ENCODE results near the gene KCNMA1. TPM values are rescaled to one million over a fixed set of nuclear protein-coding genes. Genes with fewer than 3 reads are reported as not detected.

The KCNMA1 gene
- total RNA-seq, 3 donors from 2014 or later, result 45.4 to 312 (median 62.4) TPM

- ATAC-seq, result no peak
- intact Hi-C loops (cut with DNase I, micrococcal nuclease), result no loop called here
Observed at GRCh38 chr10:76880931-76881330, 756.7 kb downstream of the KCNMA1 start.

DNA sequence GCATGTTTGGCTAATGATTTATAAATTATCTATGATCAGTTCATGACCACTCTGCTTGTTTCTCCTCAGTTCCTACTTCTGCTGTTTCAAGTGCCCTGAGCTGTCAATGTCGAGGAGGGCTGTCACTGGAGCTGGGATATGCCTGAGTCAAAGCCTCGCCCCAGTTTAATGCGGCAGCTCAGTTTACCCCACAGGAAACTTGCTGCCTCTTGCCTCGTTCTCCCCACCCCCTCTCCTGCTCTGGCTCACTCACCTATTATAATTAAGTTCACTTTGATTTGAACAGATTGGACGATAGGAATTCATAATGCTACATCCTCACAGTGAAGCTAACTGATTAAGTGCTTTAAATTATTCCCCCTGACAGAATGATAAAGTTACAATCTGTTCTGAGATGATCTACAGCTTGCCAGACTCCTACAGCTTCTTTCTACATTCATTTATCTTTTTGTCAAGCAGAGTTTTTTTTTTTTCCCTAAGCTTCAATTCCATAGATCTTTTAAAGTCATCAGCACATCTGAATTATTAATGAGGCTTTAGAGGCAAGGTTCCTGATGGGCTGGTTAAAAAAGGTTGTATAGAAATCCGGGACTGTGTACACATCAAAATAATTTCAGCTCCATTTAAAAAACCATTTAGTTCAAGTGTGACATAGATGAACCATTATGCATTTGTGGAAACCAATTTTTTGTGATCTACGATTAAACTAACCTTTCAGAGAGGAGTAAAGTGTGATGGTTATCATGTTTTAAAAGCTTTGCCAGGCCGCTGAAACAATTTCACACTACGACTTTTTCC, 758.3 kb downstream of the KCNMA1 start:
- ATAC-seq (no peak), DNase-seq (no peak)
- intact Hi-C loops (cut with DNase I, micrococcal nuclease), result no loop called here
- no peaks in the 10 kb centered on the region for H3K36me3 ChIP-seq (ENCODE audit: low read depth)
- H3K4me1 ChIP-seq (ENCODE audit: low read depth), result no peaks in the 10 kb centered on the region
- no peaks in the 10 kb centered on the region for H3K9me3 ChIP-seq
- TF ChIP-seq, protein P1, sequence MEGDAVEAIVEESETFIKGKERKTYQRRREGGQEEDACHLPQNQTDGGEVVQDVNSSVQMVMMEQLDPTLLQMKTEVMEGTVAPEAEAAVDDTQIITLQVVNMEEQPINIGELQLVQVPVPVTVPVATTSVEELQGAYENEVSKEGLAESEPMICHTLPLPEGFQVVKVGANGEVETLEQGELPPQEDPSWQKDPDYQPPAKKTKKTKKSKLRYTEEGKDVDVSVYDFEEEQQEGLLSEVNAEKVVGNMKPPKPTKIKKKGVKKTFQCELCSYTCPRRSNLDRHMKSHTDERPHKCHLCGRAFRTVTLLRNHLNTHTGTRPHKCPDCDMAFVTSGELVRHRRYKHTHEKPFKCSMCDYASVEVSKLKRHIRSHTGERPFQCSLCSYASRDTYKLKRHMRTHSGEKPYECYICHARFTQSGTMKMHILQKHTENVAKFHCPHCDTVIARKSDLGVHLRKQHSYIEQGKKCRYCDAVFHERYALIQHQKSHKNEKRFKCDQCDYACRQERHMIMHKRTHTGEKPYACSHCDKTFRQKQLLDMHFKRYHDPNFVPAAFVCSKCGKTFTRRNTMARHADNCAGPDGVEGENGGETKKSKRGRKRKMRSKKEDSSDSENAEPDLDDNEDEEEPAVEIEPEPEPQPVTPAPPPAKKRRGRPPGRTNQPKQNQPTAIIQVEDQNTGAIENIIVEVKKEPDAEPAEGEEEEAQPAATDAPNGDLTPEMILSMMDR (IDR thresholded peaks at IDR 0.05), result no peak
- no peak overlapping the region for H3K4me3 ChIP-seq

More at GRCh38 chr10:76880931-76881330, 756.7 kb downstream of the KCNMA1 start:
- no peak for DNase-seq
- Histone ChIP-seq H3K9me3 (no peaks in the 10 kb centered on the region), H3K36me3 (ENCODE audit: low read depth) (no peaks in the 10 kb centered on the region), H3K4me3 (no peak overlapping the region), H3K4me1 (ENCODE audit: low read depth) (no peaks in the 10 kb centered on the region)
- TF ChIP-seq, protein P1 (IDR thresholded peaks at IDR 0.05), result no peak

DNA sequence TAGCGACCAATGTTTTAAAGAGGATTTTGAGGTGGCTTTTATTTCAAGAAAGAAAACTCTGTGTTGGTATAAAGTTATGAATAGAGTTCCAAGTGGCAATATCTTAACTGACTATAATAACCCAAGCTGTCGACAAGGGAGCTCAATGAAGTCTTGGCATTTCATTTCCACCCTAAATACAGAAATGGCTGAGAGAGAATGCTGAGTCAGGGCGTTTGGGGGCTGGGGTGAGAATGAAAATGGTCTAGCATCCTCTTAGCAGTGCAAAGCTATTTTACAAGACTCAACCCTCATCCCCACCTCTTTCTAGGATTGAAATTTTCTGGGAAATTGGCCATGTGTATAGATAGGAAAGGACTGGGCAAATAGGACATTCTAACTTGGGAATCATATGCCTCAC, 759.1 kb downstream of the KCNMA1 start:
- intact Hi-C loops (cut with DNase I, micrococcal nuclease), result no loop called here
- Histone ChIP-seq H3K9me3 (no peaks in the 10 kb centered on the region), H3K4me3 (no peak overlapping the region), H3K36me3 (ENCODE audit: low read depth) (no peaks in the 10 kb centered on the region), H3K4me1 (ENCODE audit: low read depth) (no peaks in the 10 kb centered on the region)
- TF ChIP-seq, protein P1 (IDR thresholded peaks at IDR 0.05), result no peak
- ATAC-seq (no peak), DNase-seq (no peak)

- H3K9me3 ChIP-seq, result no peaks in the 10 kb centered on the region
- ATAC-seq (no peak), DNase-seq (no peak)
- H3K4me1 ChIP-seq (ENCODE audit: low read depth), result no peaks in the 10 kb centered on the region
- intact Hi-C loops (cut with DNase I, micrococcal nuclease), result no loop called here
- no peaks in the 10 kb centered on the region for H3K36me3 ChIP-seq (ENCODE audit: low read depth)
- TF ChIP-seq, protein P1 (IDR thresholded peaks at IDR 0.05), result no peak
- H3K4me3 ChIP-seq, result no peak overlapping the region
Observed at GRCh38 chr10:76874896-76875295, 762.7 kb downstream of the KCNMA1 start.

GRCh38 chr10:76874176-76874575, 763.4 kb downstream of the KCNMA1 start:
- intact Hi-C loops (cut with DNase I, micrococcal nuclease), result no loop called here

More at GRCh38 chr10:76874176-76874575, 763.4 kb downstream of the KCNMA1 start:
- TF ChIP-seq, protein P1 (IDR thresholded peaks at IDR 0.05), result no peak
- Histone ChIP-seq H3K9me3 (no peaks in the 10 kb centered on the region), H3K4me1 (ENCODE audit: low read depth) (no peaks in the 10 kb centered on the region), H3K4me3 (no peak overlapping the region), H3K36me3 (ENCODE audit: low read depth) (no peaks in the 10 kb centered on the region)
- DNase-seq, result no peak
- no peak for ATAC-seq
